Measurements from ENCODE around the gene SHE. TPM values are rescaled to one million over a fixed set of nuclear protein-coding genes. Genes with fewer than 3 reads are reported as not detected.

SHE gene
- total and polyA plus RNA-seq, 10 of the 15 experiments (the other 5 are each of a cell fraction or from before 2014, with no cell fraction given), result under 0.01 to 0.05 (median 0.03) TPM; not detected in 3

GRCh38 chr1:154446292-154446691 is 55.9 kb downstream of the SHE start (continued):
- TF ChIP-seq PRDM15 (CRISPR knock-in tag; IDR thresholded peaks at IDR 0.05) (no peak), SREBF1 (IDR thresholded peaks at IDR 0.05; ENCODE audit: low read length) (no peak), KLF5 (IDR thresholded peaks at IDR 0.05; ENCODE audit: partially characterized antibody) (no peak), POU2F2 (IDR thresholded peaks at IDR 0.05; ENCODE audit: borderline replicate concordance, low read depth, low read length) (no peak), DPF2 (IDR thresholded peaks at IDR 0.05) (no peak), CHD1 (IDR thresholded peaks at IDR 0.05; ENCODE audit: low read depth, low read length) (no peak)

GRCh38 chr1:154445040-154445472 is 57.2 kb downstream of the SHE start:
- CTCF ChIA-PET, result interaction anchor here (0.5 to 3.5 kb wide), 11 partner anchors 10 to 173 kb away, joined by 3 to 19 read pairs (median 5); no protein-coding TSS in a partner anchor
- H3K27me3 ChIP-seq (replicated peaks in 1 of 2; ENCODE audit: control insufficient read depth in 2 of 2, insufficient read depth in 2 of 2, low read length in 1 of 2), result no peaks in the 10 kb centered on the region
- BruUV-seq (replicated peaks), result no TSS peak
- H3K27ac ChIP-seq (ENCODE audit: control insufficient read depth, insufficient read depth), result no peak overlapping the region
- ATAC-seq (peak; percentile 87), FAIRE-seq (peak; percentile 78), DNase-seq (ENCODE audit: low read depth, low spot score) (peak; percentile 59)
- RAD21 ChIA-PET (ENCODE audit: unreplicated experiment), result interaction anchor here (0.9 to 8.6 kb wide), 7 partner anchors 15 to 96 kb away, joined by 3 to 80 read pairs (median 4); no protein-coding TSS in a partner anchor
- intact Hi-C loops (cut with micrococcal nuclease; ENCODE audit: unreplicated experiment) (loop anchor here (2.0 kb wide), 2 partner anchors 22 to 38 kb away; no protein-coding TSS in a partner anchor), in situ Hi-C loops (cut with MboI) (no loop called here)
- no peaks in the 10 kb centered on the region for H3K36me3 ChIP-seq (ENCODE audit: control insufficient read depth in 2 of 2, insufficient read depth in 2 of 2, low read length in 1 of 2)
- H4K20me1 ChIP-seq (ENCODE audit: control insufficient read depth, insufficient read depth), result no peaks in the 10 kb centered on the region; the same call in 1 of the 2 replicates
- H2AFZ ChIP-seq (ENCODE audit: control insufficient read depth, low read depth, low read length), result no peak overlapping the region
- SMC1A ChIA-PET (ENCODE audit: uncharacterized antibody, unreplicated experiment), result interaction anchor here (1.0 to 3.4 kb wide), 7 partner anchors 14 to 110 kb away, joined by 3 to 13 read pairs (median 4); partner anchors contain the start of gene IL6R
- POLR2A ChIA-PET, result interaction anchor here (0.7 kb wide), 1 partner anchor 1083 kb away, joined by 4 read pairs; no protein-coding TSS in a partner anchor
- H3K9me3 ChIP-seq (replicated peaks; ENCODE audit: control insufficient read depth, insufficient read depth, low read length), result no peaks in the 10 kb centered on the region; the same call in 1 of the 3 replicates
- H3K79me2 ChIP-seq (ENCODE audit: control insufficient read depth, insufficient read depth, low read length), result no peaks in the 10 kb centered on the region
- H3K4me2 ChIP-seq (ENCODE audit: control insufficient read depth, insufficient read depth), result no peak overlapping the region
- H3K9ac ChIP-seq (ENCODE audit: control insufficient read depth, insufficient read depth, low read length), result no peak overlapping the region
- WGBS (ENCODE audit: insufficient coverage, insufficient replicate concordance, low lambda C conversion rate, missing lambda C conversion rate), result 1% methylated on average over 7 of the region's 7 CpGs
- no peak overlapping the region for H3K4me3 ChIP-seq
- H3K4me1 ChIP-seq (ENCODE audit: control insufficient read depth, insufficient read depth, low read length), result peaks cover 33% of the 10 kb centered on the region
- TF ChIP-seq YY1 (IDR thresholded peaks at IDR 0.05; ENCODE audit: low read depth, low read length) (no peak), BCL11A (IDR thresholded peaks at IDR 0.05; ENCODE audit: low read depth, low read length) (peak; percentile 60; the same call in 1 of the 2 replicates), SKIL (IDR thresholded peaks at IDR 0.05; ENCODE audit: low read depth, poor library complexity, severe bottlenecking) (peak; percentile 76), NR2F1 (conservative IDR thresholded peaks at IDR 0.05) (peak; percentile 90), EP300 (IDR thresholded peaks at IDR 0.05; ENCODE audit: borderline replicate concordance in 1 of 2, control insufficient read depth in 1 of 2, low read depth in 2 of 2, low read length in 2 of 2) (peak in 1 of 2 experiments; percentile 52; a peak in 1 of 4 replicates), BHLHE40 (IDR thresholded peaks at IDR 0.05; ENCODE audit: borderline replicate concordance in 1 of 2, low read depth in 2 of 2, low read length in 1 of 2) (peak; percentile 13 to 38; a peak in 1 of 4 replicates), ATF2 (IDR thresholded peaks at IDR 0.05; ENCODE audit: low read length) (0 out of 2 replicates have a peak, but pooled peaks have one; percentile 41)

Measured in GM12878 (cell line).